ENCODE results near the gene DPP4. TPM values are rescaled to one million over a fixed set of nuclear protein-coding genes. Genes with fewer than 3 reads are reported as not detected.

The DPP4 gene
- total and polyA plus RNA-seq, 2 of the 4 experiments (the other 2 are of a cell fraction) = 13.2 to 19.0 TPM

- no peak for TF ChIP-seq SMC3 (IDR thresholded peaks at IDR 0.05; ENCODE audit: low read depth, low read length)
These were observed 3.6 kb downstream of the DPP4 start (continued) for GRCh38 chr2:162070228-162070936.

- DNase-seq = peak; percentile 21
- peaks cover 3% of the 10 kb centered on the region; the same call in 1 of the 2 replicates for H4K20me1 ChIP-seq (ENCODE audit: insufficient read depth, low read length)
- H4K91ac ChIP-seq (ENCODE audit: insufficient read depth, low read depth, low read length) = no peak overlapping the region
- H3K27ac ChIP-seq (ENCODE audit: insufficient read depth, low read length) = no peak overlapping the region
- POLR2A ChIA-PET (ENCODE audit: unreplicated experiment) = no interaction called here
- H3K9me3 ChIP-seq (ENCODE audit: control insufficient read depth, insufficient read depth, low read length) = no peaks in the 10 kb centered on the region
- CTCF ChIA-PET = no interaction called here
- intact Hi-C loops (cut with micrococcal nuclease) = no loop called here
- no peak overlapping the region for H2AK5ac ChIP-seq (ENCODE audit: low read depth, low read length)
- H3K4me2 ChIP-seq (ENCODE audit: low read depth, low read length) = no peak overlapping the region
- H4K8ac ChIP-seq (ENCODE audit: low read depth in 2 of 2, low read length in 2 of 2) = no peak overlapping the region
- dilution Hi-C loops (cut with HindIII; ENCODE audit: low sequenced_read_pairs, unreplicated experiment) = no loop called here
- BruUV-seq (replicated peaks) = no TSS peak
- no peaks in the 10 kb centered on the region for H3K9me1 ChIP-seq (ENCODE audit: insufficient read depth, low read length)
- no peak overlapping the region for H2BK5ac ChIP-seq (ENCODE audit: low read depth, low read length, poor library complexity, severe bottlenecking)
- ATAC-seq (ENCODE audit: low read depth) = no peak
- H3K56ac ChIP-seq (ENCODE audit: extremely low read depth, insufficient read depth, low read length) = no peak overlapping the region
- H4K5ac ChIP-seq (ENCODE audit: low read depth, low read length) = no peak overlapping the region
- H3K18ac ChIP-seq (ENCODE audit: low read depth, low read length) = no peak overlapping the region
- no peak overlapping the region for H3K9ac ChIP-seq (ENCODE audit: low read depth, low read length)
- H2AK9ac ChIP-seq (replicated peaks; ENCODE audit: low read depth, low read length, poor library complexity) = no peak overlapping the region
- TF ChIP-seq BHLHE40 (IDR thresholded peaks at IDR 0.05; ENCODE audit: low read depth, low read length) = no peak
- TF ChIP-seq MAFK (IDR thresholded peaks at IDR 0.05; ENCODE audit: low read depth, low read length) = no peak
- TF ChIP-seq NFE2L2 (IDR thresholded peaks at IDR 0.05; ENCODE audit: low read depth, low read length) = no peak
- no peak for TF ChIP-seq RAD21 (IDR thresholded peaks at IDR 0.05; ENCODE audit: low read length)
- TF ChIP-seq MXI1 (IDR thresholded peaks at IDR 0.05; ENCODE audit: borderline replicate concordance, low read depth, low read length) = no peak
- TF ChIP-seq RCOR1 (IDR thresholded peaks at IDR 0.05; ENCODE audit: insufficient replicate concordance, low read length) = no peak
- H2BK15ac ChIP-seq (ENCODE audit: low read depth, low read length) = no peak overlapping the region
- H3K79me1 ChIP-seq (ENCODE audit: low read depth in 1 of 2, low read length in 2 of 2) = peaks cover 0 to 3% of the 10 kb centered on the region in 2 experiments; a peak in 1 of 4 replicates
- in situ Hi-C loops (cut with MboI; ENCODE audit: low sequenced_read_pairs) = no loop called here
- 0 out of 2 replicates have a peak overlapping the region, but pooled peaks have one; percentile 1 for H3K14ac ChIP-seq (replicated peaks; ENCODE audit: low read depth, low read length)
- peaks cover 16% of the 10 kb centered on the region for H3K4me1 ChIP-seq (ENCODE audit: control insufficient read depth, insufficient read depth, low read length)
- H2BK120ac ChIP-seq (ENCODE audit: low read depth, low read length) = no peak overlapping the region
- H3K27me3 ChIP-seq (ENCODE audit: control insufficient read depth, insufficient read depth, low read length) = no peaks in the 10 kb centered on the region
- H3K23ac ChIP-seq (ENCODE audit: low read depth, low read length) = no peak overlapping the region
- no peak overlapping the region for H3K4me3 ChIP-seq (ENCODE audit: insufficient read depth, low read depth, low read length)
- H3K4ac ChIP-seq (ENCODE audit: low read depth, low read length) = no peak overlapping the region
- no CpG with 5 or more reads among the region's 4 CpGs for WGBS, 2 experiments (ENCODE audit: extremely low coverage in 2 of 2, insufficient read length in 1 of 2)
- H2AFZ ChIP-seq (replicated peaks; ENCODE audit: low read length, poor library complexity) = no peak overlapping the region
- peaks cover 2% of the 10 kb centered on the region; the same call in 1 of the 2 replicates for H3K36me3 ChIP-seq (ENCODE audit: control insufficient read depth, insufficient read depth, low read length)
- no peak overlapping the region for H2BK20ac ChIP-seq (ENCODE audit: low read depth, low read length)
These were observed 4.6 kb downstream of the DPP4 start for GRCh38 chr2:162069267-162069903.
